GM19099 (cell line): Measurements from ENCODE around the gene LTBP3.

Experiments
- POLR2A ChIP-seq: IDR thresholded peaks from 3 replicates; pipeline ENCODE4 v1.6.1; 2011; ENCODE audit warnings: low read depth; ENCODE audit not compliant: insufficient read length; ENCODE audit errors: extremely low read depth

LTBP3 gene

DNA sequence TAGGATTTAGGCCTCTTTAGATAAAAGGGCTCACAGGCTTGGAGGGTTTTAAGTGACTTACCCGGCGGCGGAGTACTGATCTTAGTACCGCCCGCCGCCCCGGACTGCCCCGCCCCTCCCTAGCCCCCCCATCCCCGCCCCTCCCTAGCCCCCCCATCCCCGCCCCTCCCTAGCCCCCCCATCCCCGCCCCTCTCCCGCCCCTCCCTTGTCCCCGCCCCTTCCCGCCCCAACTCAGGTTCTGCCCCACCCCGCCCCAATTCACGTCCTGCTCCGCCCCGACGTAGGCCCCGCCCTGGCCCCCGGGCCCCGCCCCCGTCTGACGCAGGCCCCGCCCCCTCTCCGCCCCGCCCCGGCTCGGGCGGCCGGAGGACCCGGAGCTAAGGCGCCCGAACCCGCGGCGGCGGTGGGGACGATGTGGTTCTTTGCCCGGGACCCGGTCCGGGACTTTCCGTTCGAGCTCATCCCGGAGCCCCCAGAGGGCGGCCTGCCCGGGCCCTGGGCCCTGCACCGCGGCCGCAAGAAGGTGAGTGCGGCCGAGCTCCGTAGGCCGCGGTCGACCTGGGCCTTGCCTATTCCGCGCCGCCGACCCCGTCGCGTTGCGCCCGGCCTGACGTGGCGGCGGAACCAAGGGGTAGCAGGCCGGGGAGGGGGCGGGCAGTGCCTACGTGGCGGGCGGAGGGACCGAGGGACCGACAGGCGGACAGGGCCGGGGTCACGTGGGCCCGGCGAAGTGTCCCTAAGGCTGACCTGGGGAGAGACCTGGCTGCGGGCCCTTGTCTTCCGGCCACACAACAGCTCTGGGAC lies 33.2 kb downstream of the LTBP3 start, which contains the start of gene SCYL1:
TSS of gene SCYL1 (plus strand) at position 343 of the 805 bp plus-strand sequence. CDS start at position 414, 71 bp downstream.
- peak; percentile 62 for TF ChIP-seq POLR2A

DNA sequence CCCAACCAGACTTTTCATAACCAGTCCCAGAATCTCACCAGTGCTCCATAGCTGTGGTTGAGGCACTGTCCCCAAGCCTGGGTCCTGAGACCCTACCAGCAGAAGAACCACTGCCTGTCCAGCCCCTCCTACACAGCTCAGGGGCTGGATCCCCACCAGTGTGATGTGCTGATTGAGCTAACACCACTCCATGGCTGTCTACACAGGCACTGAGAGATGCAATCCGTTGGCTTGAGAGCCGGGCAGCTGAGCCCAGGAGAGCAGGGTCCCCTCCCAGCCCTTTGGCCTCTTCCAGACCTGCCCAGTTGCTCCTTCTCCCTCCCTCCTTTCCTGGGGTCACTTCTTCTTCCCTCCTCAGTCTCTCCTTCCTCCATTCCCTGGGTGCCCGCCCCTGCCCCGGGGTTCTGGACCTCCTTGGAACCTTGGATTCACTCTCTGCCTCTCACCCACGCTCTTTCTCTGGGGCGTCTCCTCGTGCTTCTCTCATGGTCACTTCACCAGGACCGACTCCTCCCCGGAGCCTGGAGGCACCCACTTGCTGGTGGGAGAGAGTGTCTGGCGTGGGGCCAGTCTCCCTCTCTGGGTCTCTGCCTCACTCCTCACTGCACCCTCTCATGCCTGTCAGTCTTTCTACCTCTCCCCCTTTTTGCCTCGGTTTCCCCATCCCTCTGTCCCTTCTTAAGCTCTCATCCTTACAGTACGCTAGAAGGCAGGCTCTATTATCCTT lies 34.0 kb downstream of the LTBP3 start:
- no peak for TF ChIP-seq POLR2A

DNA sequence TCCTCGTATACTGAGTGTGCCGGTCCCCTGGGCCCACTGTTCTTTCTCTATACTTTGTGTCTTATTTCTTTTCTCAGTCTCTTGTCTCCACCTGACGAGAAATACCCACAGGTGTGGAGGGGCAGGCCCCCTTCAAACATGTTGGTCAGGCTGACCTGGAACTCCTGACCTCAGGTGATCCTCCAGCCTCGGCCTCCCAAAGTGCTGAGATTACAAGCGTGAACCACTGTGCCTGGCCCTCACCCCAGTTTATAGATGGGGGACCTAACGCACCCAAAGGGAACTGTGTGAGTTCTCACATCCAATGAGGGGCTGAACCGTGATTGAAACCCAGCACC lies 34.6 kb downstream of the LTBP3 start:
- TF ChIP-seq POLR2A: peak; percentile 5

GRCh38 chr11:65522718-65523630 lies 35.2 kb downstream of the LTBP3 start:
- TF ChIP-seq POLR2A: peak; percentile 15

- no peak for TF ChIP-seq POLR2A
Measured at GRCh38 chr11:65516135-65516968, 41.8 kb downstream of the LTBP3 start.

DNA sequence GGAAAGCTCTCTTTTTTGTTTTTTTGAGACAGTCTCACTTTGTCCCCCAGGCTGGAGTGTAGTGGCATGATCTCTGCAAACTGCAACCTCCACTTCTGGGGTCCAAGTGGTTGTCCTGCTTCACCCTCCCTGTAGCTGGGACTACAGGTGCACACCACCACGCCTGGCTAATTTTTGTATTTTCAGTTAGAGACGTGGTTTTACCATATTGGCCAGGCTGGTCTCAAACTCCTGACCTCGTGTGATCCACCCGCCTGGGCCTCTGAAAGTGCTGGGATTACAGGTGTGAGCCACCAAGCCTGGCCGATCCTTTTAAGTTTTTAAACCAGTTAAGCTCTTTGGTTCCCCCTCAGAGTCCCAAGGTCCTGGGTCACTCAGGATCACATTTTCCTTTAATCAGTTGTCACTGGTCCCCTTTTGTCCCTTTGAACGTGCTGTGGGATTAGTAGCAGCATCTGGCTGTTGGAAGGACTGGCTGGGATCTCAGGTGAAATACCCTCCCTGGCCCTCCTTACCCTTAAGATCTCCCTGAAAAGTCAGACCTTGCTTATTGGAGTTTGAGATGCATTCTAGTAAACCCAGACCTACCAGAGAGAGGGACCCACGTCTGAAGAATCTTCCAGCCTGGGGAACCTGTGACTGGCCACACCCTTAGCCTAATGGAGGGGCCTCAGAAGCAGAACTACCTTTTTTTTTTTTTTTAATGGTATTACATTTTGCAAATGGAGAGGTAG lies 51.2 kb downstream of the LTBP3 start:
- peak; percentile 79 for TF ChIP-seq POLR2A

GRCh38 chr11:65506290-65506771 lies 51.8 kb downstream of the LTBP3 start:
- no peak for TF ChIP-seq POLR2A

- peak; percentile 44 for TF ChIP-seq POLR2A
Measured at GRCh38 chr11:65505466-65506289, 52.5 kb downstream of the LTBP3 start.

DNA sequence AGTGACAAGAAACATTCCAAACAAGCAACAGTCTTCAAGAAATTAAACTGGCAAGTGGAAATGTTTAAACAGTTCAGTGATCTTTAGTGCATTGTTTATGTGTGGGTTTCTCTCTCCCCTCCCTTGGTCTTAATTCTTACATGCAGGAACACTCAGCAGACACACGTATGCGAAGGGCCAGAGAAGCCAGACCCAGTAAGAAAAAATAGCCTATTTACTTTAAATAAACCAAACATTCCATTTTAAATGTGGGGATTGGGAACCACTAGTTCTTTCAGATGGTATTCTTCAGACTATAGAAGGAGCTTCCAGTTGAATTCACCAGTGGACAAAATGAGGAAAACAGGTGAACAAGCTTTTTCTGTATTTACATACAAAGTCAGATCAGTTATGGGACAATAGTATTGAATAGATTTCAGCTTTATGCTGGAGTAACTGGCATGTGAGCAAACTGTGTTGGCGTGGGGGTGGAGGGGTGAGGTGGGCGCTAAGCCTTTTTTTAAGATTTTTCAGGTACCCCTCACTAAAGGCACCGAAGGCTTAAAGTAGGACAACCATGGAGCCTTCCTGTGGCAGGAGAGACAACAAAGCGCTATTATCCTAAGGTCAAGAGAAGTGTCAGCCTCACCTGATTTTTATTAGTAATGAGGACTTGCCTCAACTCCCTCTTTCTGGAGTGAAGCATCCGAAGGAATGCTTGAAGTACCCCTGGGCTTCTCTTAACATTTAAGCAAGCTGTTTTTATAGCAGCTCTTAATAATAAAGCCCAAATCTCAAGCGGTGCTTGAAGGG lies 53.3 kb downstream of the LTBP3 start:
- peak; percentile 46 for TF ChIP-seq POLR2A

DNA sequence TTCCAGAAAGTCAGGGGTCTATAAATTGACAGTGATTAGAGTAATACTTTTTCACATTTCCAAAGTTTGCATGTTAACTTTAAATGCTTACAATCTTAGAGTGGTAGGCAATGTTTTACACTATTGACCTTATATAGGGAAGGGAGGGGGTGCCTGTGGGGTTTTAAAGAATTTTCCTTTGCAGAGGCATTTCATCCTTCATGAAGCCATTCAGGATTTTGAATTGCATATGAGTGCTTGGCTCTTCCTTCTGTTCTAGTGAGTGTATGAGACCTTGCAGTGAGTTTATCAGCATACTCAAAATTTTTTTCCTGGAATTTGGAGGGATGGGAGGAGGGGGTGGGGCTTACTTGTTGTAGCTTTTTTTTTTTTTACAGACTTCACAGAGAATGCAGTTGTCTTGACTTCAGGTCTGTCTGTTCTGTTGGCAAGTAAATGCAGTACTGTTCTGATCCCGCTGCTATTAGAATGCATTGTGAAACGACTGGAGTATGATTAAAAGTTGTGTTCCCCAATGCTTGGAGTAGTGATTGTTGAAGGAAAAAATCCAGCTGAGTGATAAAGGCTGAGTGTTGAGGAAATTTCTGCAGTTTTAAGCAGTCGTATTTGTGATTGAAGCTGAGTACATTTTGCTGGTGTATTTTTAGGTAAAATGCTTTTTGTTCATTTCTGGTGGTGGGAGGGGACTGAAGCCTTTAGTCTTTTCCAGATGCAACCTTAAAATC lies 54.0 kb downstream of the LTBP3 start:
- peak; percentile 61 for TF ChIP-seq POLR2A

GRCh38 chr11:65503368-65503948 lies 54.7 kb downstream of the LTBP3 start:
- TF ChIP-seq POLR2A: no peak
